Cardiac fibroblast (primary cell): ENCODE data around the gene CRMP1.
"Not testable (repeated sequence)": the region's sequence is repeated elsewhere in the genome, so short reads cannot be mapped to it uniquely, and the experiment has no call there.

Source experiments
- DNase-seq, 2 donors: peaks; one replicate each; pipeline versions ENCODE4 v3.0.0 to v3.0.0-alpha.2; 2010; ENCODE audit warnings: low read depth in 2 of 2
- H3K4me3 ChIP-seq, 2 donors: replicated peaks in 1 of 2; 1 replicate in 1 of 2; 2 replicates in 1 of 2; pipeline ENCODE4 v1.5.1; 2011; ENCODE audit warnings: low read depth in 2 of 2, low read length in 2 of 2, mild to moderate bottlenecking in 2 of 2, moderate library complexity in 1 of 2
- CTCF ChIP-seq: IDR thresholded peaks from one replicate; pipeline ENCODE4 v1.5.1; 2011; ENCODE audit warnings: low read depth, mild to moderate bottlenecking, low read length, inconsistent platforms

CRMP1 gene

GRCh38 chr4:5863461-5864113 is 29.3 kb downstream of the CRMP1 start:
- no peak for TF ChIP-seq CTCF
- peak; percentile 74 to 98 for DNase-seq
- no peak overlapping the region for H3K4me3 ChIP-seq

- TF ChIP-seq CTCF = no peak
- H3K4me3 ChIP-seq = no peak overlapping the region
These were observed 34.7 kb downstream of the CRMP1 start for GRCh38 chr4:5858020-5858769.

GRCh38 chr4:5857199-5857598 is 35.7 kb downstream of the CRMP1 start:
- DNase-seq = no peak
- no peak overlapping the region for H3K4me3 ChIP-seq
- no peak for TF ChIP-seq CTCF

More at GRCh38 chr4:5858020-5858769, 34.7 kb downstream of the CRMP1 start:
- DNase-seq = no peak

GRCh38 chr4:5856362-5856761 is 36.5 kb downstream of the CRMP1 start:
- not testable (repeated sequence) for H3K4me3 ChIP-seq, DNase-seq

GRCh38 chr4:5854929-5855328 is 38.0 kb downstream of the CRMP1 start:
- H3K4me3 ChIP-seq = no peak overlapping the region
- DNase-seq = no peak
- no peak for TF ChIP-seq CTCF

GRCh38 chr4:5852523-5853202 is 40.2 kb downstream of the CRMP1 start:
- TF ChIP-seq CTCF = no peak
- H3K4me3 ChIP-seq = no peak overlapping the region
- DNase-seq = no peak

- TF ChIP-seq CTCF = no peak
- H3K4me3 ChIP-seq = no peak overlapping the region
- DNase-seq = no peak
These were observed 41.1 kb downstream of the CRMP1 start for GRCh38 chr4:5851637-5852301.
